Heart left ventricle (tissue), 16 donors: ENCODE measurements around the gene GNS. TPM values are rescaled to one million over a fixed set of nuclear protein-coding genes. Genes with fewer than 3 reads are reported as not detected.

Experiments used
- ATAC-seq, 4 donors: fragments of 200-7000 bp; cut with Tn5 transposase; one replicate each; pipeline ENCODE4 v1.9.1; 2020 to 2022; ENCODE audit warnings: moderate library complexity in 4 of 4, mild to moderate bottlenecking in 3 of 4, moderate number of reproducible peaks in 1 of 4
- DNase-seq, 5 donors: peaks; one replicate each; pipeline ENCODE4 v3.0.0-alpha.2; 2020
- H3K27ac ChIP-seq, 12 donors: fragments of 200-600 bp; sonication (generic) in 4 of 12; one replicate each; pipeline versions ENCODE4 v1.5.0 to v1.8.0; 2016 to 2022; ENCODE audit warnings: mild to moderate bottlenecking in 2 of 12
- H3K27me3 ChIP-seq, 9 donors: fragments of 200-600 bp; sonication (generic) in 2 of 9; one replicate each; pipeline versions ENCODE4 v1.5.1 to v1.8.0; 2016 to 2022; ENCODE audit warnings: mild to moderate bottlenecking in 3 of 9
- H3K36me3 ChIP-seq, 9 donors: fragments of 200-600 bp; sonication (generic) in 2 of 9; one replicate each; pipeline versions ENCODE4 v1.5.0 to v1.8.0; 2018 to 2022; ENCODE audit warnings: mild to moderate bottlenecking in 2 of 9
- H3K4me1 ChIP-seq, 12 donors: fragments of 200-600 bp; sonication (generic) in 4 of 12; one replicate each; pipeline versions ENCODE4 v1.5.0 to v1.8.0; 2016 to 2022; ENCODE audit warnings: mild to moderate bottlenecking in 3 of 12
- H3K4me3 ChIP-seq, 12 donors: fragments of 200-600 bp; sonication (generic) in 4 of 12; one replicate each; pipeline versions ENCODE4 v1.5.0 to v1.8.0; 2017 to 2022; ENCODE audit warnings: mild to moderate bottlenecking in 9 of 12, moderate library complexity in 4 of 12
- H3K9me3 ChIP-seq, 12 donors: fragments of 200-600 bp; sonication (generic) in 4 of 12; one replicate each; pipeline versions ENCODE4 v1.5.0 to v1.8.0; 2016 to 2022; ENCODE audit warnings: mild to moderate bottlenecking in 1 of 12
- POLR2A ChIP-seq, 2 donors: fragments of 450-650 bp; IDR thresholded peaks; one replicate each; pipeline ENCODE4 v1.6.1; 2017; ENCODE audit warnings: antibody characterized with exemption in 2 of 2, mild to moderate bottlenecking in 2 of 2, moderate library complexity in 2 of 2
- WGBS, 4 donors: extraction: QIAGEN DNeasy Blood & Tissue Kit in 2 of 4; methylation state at CpG; one replicate each; pipeline versions ENCODE4 v1.1.5 to v1.1.7; 2013 to 2018; 5-methylcytosine and 5-hydroxymethylcytosine counted together
- intact Hi-C, 10 donors: fragments of 100-400 bp; cut with DNase I; formaldehyde crosslinking; loops; one replicate each; pipeline versions ENCODE4 v1.11.1 to v1.14.2; 2022
- polyA plus RNA-seq, 2 donors: library from polyadenylated mRNA; stranded (reverse); fragments of 200-250 nt; gene quantifications; one replicate each; pipeline ENCODE4 v1.2.3, GENCODE V29; 2013
- total RNA-seq, 9 donors: library from RNA; depleted of rRNA in 2 of 9; stranded (reverse); fragments of >200 nt in 2 of 9; fragmentation: NEBNext Ultra II Directional in 3 of 9; extraction: Animal tissue kit (Norgen Biotek cat#: 25700) in 3 of 9; gene quantifications; one replicate each; pipeline versions ENCODE4 v1.1.0 to v1.2.4, GENCODE V29; 2016 to 2023
- TF ChIP-seq, protein P1 (sequence below), 12 donors: fragments of 200-600 bp; sonication (generic) in 4 of 12; IDR thresholded peaks; one replicate each; pipeline versions ENCODE4 v1.5.0 to v1.8.0; 2018 to 2022; ENCODE audit warnings: antibody characterized with exemption in 12 of 12, mild to moderate bottlenecking in 5 of 12
- donor health status: ischemic (EF 13 %, LVEDD 7.1; RV severe dilation, severe dysfunction).
- donor health status: healthy with polysubstance abuse.
- donor health status: DM: no; HTN: yes; CAD: no.
- donor health status: DM: no; HTN: no; CAD: no.
- donor health status: ischemic (EF 25% LVEDD 6.9; RV normal size, moderate dysfunction).
- donor health status: ischemic (EF 25% LVEDD 5.7; RV mildly dilated, moderate dysfunction).
- donor health status: healthy.
- donor health status: DM: yes; HTN: yes; CAD: no.
- donor health status: ischemic (EF 35%, LVEDD 5.7; RV mildly dilated, moderate dysfunction).
- donor health status: nonischemic (EF 11% LVEDD 7.7; RV severe dilation, severe dysfunction).
- donor health status: DM: yes; HTN: yes; CAD: no.
- donor health status: PGD.
- donor health status: ischemic (EF 29% LVEDD 5.4; RV normal size, mild dysfunction).
- donor health status: nonischemic (EF 23%, LVEDD 6.1; RV moderate dilation, normal function).

The GNS gene
- total and polyA plus RNA-seq, 11 donors = 22.0 to 246 (median 115) TPM

DNA sequence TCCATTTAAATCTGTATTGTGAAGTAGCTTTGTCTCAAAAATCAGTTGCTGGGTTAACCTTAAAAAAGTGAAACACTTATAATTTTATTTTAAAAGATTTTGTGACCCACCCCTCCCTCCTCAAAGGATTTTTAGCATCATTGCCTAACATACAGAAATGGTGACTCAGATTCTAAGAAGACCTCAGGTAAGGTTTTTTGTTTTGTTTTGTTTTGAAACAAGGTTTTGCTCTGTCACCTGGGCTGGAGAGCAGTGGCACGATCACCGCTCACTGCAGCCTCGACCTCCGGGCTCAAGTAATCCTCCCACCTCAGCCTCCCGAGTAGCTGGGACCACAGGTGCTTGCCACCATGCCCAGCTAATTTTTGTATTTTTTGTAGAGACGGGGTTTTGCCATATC, 74.2 kb downstream of the GNS start:
- Histone ChIP-seq H3K27me3 (no peaks in the 10 kb centered on the region), H3K4me3 (no peak overlapping the region), H3K9me3 (no peaks in the 10 kb centered on the region), H3K27ac (peak overlapping the region in 3 of 12 donors; percentile 80 to 88 (median 85)), H3K4me1 (peaks cover 0 to 83% (median 52%) of the 10 kb centered on the region in 12 donors), H3K36me3 (peaks cover 0 to 40% (median 22%) of the 10 kb centered on the region in 9 donors)
- TF ChIP-seq, protein P1, sequence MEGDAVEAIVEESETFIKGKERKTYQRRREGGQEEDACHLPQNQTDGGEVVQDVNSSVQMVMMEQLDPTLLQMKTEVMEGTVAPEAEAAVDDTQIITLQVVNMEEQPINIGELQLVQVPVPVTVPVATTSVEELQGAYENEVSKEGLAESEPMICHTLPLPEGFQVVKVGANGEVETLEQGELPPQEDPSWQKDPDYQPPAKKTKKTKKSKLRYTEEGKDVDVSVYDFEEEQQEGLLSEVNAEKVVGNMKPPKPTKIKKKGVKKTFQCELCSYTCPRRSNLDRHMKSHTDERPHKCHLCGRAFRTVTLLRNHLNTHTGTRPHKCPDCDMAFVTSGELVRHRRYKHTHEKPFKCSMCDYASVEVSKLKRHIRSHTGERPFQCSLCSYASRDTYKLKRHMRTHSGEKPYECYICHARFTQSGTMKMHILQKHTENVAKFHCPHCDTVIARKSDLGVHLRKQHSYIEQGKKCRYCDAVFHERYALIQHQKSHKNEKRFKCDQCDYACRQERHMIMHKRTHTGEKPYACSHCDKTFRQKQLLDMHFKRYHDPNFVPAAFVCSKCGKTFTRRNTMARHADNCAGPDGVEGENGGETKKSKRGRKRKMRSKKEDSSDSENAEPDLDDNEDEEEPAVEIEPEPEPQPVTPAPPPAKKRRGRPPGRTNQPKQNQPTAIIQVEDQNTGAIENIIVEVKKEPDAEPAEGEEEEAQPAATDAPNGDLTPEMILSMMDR (IDR thresholded peaks at IDR 0.05) = no peak
- no peak for TF ChIP-seq POLR2A (IDR thresholded peaks at IDR 0.05)
- intact Hi-C loops = loop anchor here in 1 of 10 donors (5.0 kb wide), 1 partner anchor 68 kb away; no protein-coding TSS in a partner anchor
- ATAC-seq (no peak), DNase-seq (no peak)
- 94 to 97% (median 96%) methylated on average over 6 of the region's 6 CpGs for WGBS, 4 donors

DNA sequence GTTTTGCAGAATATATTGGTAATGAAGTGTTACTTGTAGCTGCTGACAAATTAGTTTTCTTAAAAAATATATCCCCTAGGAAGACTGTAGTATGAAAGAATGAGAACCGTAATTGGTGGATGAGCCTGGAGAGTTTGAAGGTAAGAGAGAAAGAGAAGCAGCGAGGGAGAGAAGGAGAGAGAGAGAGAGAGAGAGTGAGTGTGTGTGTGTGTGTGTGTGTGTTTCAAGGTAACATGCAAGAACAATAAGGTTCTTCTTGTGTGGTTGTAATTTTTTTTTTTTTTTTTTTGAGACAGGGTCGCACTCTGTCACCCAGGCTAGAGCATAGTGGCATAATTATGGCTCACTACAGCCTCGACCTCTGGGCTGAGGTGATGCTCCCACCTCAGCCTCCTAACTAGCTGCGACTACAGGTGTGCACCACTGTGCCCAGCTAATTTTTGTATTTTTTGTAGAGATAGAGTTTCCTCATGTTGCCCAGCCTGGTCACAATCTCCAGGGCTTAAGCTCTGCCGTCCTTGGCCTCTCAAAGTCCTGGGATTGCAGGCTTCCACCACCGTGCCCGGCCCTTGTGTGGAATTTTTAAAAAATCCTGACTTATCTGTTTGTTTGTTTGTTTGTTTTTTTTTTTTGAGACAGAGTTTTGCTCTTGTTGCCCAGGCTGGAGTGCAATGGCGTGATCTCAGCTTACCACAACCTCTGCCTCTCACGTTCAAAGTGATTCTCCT, 75.2 kb downstream of the GNS start:
- no peaks in the 10 kb centered on the region for H3K9me3 ChIP-seq
- no peaks in the 10 kb centered on the region for H3K27me3 ChIP-seq
- intact Hi-C loops = no loop called here
- H3K4me1 ChIP-seq = peaks cover 0 to 94% (median 62%) of the 10 kb centered on the region in 12 donors
- ATAC-seq = no peak
- TF ChIP-seq, protein P1 (IDR thresholded peaks at IDR 0.05) = no peak
- TF ChIP-seq POLR2A (IDR thresholded peaks at IDR 0.05) = no peak
- DNase-seq = no peak
- peaks cover 0 to 40% (median 19%) of the 10 kb centered on the region in 9 donors for H3K36me3 ChIP-seq
- peak overlapping the region in 10 of 12 donors; percentile 57 to 89 (median 82) for H3K27ac ChIP-seq
- WGBS, 4 donors = 82 to 90% (median 87%) methylated on average over 10 of the region's 10 CpGs
- no peak overlapping the region for H3K4me3 ChIP-seq

DNA sequence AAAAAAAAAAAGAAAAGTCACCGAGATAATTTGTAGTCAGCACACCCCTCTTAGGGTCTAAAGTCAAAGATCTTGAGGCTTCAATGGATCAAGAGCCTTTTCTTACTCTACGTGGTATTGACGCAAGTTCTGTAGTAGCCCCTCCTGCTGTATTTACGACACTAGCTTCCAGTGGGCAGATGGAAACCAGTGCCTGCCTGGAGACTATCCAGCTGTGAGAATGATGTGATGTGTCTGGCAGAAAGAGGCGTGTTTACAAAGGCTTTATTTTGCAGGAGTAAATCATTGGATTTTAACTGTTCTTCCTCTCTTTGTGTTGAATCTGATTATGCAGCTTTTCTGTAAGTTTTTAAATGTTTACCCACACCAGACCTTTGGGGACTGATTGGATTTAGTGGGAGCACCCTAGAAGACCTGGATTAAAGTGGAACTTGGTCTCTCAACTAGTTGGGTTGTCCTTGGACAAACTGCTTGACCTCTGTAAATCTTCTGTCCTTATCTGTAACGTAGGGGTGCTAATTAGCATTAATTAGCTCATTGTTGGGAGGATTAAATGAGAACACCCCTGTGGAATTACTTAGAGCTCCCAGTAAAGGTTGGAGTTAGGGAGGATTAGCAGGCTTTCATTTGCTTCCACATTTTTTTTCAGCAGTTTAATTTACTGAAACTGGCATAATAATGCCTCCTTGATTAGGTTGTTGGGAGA, 76.5 kb downstream of the GNS start:
- Histone ChIP-seq H3K27ac (peak overlapping the region; percentile 57 to 89 (median 80)), H3K27me3 (no peaks in the 10 kb centered on the region), H3K4me3 (peak overlapping the region in 5 of 12 donors; percentile 6 to 16 (median 10)), H3K4me1 (peaks cover 0 to 95% (median 55%) of the 10 kb centered on the region in 12 donors), H3K36me3 (peaks cover 0 to 32% (median 19%) of the 10 kb centered on the region in 9 donors), H3K9me3 (no peaks in the 10 kb centered on the region)
- WGBS, 4 donors = 21 to 29% (median 25%) methylated on average over 6 of the region's 6 CpGs
- intact Hi-C loops = no loop called here
- TF ChIP-seq, protein P1 (IDR thresholded peaks at IDR 0.05) = no peak
- TF ChIP-seq POLR2A (IDR thresholded peaks at IDR 0.05) = no peak
- peak in 4 of 5 donors; percentile 73 to 79 (median 76) for DNase-seq
- peak; percentile 78 to 88 (median 84) for ATAC-seq
